Muscle of arm (tissue), 12 donors: ENCODE data around the gene IGFBP1. TPM values are rescaled to one million over a fixed set of nuclear protein-coding genes. Genes with fewer than 3 reads are reported as not detected.

Experiments
- DNase-seq: peaks from one replicate; pipeline ENCODE4 v3.0.0-alpha.2; 2013
- polyA plus RNA-seq, 12 donors: library from polyadenylated mRNA; unstranded; fragments of 120-200 nt; gene quantifications; one replicate each; pipeline ENCODE4 v1.2.1, GENCODE V29; 2013; ENCODE audit not compliant: insufficient read length in 12 of 12

The IGFBP1 gene
- polyA plus RNA-seq, 12 donors, result 0.22 to 1.3 (median 0.35) TPM; not detected in 2

GRCh38 chr7:45901566-45901965 is 13.3 kb downstream of the IGFBP1 start:
- no peak for DNase-seq

DNA sequence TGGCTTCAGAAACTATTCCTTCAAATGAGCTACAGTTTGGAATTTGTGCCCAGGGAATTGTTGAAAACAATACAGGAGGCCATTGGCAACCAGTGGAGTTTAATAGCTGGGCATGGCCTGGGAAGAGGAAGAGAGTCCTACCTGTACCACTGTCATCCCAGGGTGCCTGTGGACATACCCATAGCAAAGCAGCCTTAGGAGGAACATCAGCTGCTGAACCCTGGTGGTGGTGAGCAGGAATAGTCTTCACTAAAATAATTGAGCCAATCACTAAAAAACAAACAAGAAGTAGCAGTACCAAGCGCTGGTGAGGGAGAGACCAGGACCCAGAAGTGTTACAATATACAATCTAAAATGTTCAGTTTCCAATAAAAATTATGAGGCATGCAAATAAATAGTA is 14.5 kb downstream of the IGFBP1 start:
- no peak for DNase-seq

DNA sequence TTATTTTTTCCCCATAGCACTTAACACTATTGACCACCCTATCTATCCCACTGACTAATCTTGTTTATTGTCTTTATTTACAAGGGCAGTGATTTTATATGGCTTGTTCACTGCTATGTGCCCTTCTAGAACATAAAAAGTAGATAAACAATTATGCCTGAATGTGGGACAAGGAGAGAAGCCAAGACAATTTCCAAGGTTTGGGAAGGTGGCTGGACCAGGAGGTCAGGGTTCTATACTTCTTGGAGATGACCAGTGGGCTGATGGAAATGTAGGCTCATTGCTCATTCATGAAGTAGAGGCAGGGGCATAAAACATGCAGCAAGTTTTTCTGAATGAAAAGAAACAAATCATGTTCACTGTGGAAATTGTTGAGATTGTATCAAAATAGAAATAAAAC is 21.3 kb downstream of the IGFBP1 start:
- DNase-seq, result no peak

GRCh38 chr7:45910855-45911254 is 22.6 kb downstream of the IGFBP1 start:
- no peak for DNase-seq

DNA sequence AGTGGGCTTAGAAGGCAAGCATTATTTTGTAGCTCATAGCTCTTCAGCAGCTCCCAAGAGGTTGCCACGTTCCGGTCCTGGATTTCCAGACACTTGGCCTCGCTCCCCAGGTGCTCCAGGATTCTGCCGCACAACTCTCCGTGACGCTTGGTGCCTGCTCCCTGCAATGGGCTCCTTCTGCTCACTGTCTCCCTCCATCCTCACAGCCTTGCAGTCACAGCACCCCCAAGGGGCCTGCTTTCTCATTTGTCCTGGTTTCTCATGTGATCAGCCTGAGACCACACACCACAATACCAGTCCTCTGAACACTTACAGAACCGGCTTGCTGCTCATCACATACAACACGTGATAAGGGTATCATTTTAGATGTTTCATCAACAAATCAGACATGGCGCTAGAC is 23.0 kb downstream of the IGFBP1 start:
- DNase-seq, result no peak

DNA sequence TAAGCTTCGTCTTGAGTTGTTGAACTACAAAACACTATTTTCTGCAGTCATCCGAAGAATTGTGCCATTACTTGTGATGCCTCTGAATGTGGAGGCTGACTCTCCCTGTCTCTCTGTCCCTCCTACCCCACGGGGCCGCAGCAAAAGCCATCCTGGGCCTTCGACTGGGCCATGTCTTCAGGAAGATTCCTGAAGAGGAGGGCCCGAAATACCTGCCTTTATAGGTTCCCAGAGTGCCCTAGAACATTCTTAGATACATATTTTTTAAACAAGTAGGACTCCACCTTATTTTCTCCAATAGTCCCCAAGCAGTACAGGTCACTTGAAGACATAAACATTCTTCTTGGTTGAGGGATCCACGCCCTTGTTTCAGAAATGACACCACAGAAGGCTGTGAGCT is 24.7 kb downstream of the IGFBP1 start:
- DNase-seq, result no peak

DNA sequence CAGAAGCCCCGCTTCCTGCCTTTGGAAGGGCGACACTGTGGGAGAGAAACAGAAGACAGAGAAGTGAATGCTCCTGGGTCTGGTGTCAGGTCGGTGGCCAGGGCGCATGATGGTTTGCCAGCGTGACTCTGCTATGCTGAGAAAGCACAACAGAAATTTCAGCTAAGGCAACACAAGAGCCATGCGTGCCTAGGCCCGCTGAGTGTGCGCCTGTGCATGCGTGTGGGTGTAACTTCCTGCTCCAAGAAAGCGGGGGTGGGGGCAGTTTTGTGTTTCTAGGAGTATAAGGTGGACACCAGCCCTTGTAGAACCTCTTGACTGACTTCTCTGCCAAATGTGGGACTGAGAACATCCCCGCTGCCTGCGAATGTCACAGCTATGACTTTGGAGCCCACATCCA is 26.6 kb downstream of the IGFBP1 start:
- DNase-seq, result no peak

DNA sequence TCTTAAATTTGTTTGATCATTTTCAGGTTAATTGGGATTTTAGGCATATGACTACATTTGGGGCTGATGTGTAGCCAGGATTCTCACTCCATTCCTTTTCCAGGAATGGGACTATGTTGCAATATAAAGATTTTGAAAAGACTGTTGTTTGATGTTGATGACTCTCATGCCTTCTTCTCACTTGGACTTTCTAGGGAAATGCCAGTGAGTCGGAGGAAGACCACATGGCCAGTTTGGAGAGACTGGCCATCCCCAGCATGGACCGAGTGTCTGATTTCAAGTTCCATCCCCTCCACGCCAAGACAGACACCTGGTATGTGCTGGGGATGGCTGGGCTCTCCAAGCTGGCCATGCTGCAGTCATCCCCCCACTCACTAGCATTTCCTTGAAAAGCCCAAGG is 27.3 kb downstream of the IGFBP1 start:
- no peak for DNase-seq

DNA sequence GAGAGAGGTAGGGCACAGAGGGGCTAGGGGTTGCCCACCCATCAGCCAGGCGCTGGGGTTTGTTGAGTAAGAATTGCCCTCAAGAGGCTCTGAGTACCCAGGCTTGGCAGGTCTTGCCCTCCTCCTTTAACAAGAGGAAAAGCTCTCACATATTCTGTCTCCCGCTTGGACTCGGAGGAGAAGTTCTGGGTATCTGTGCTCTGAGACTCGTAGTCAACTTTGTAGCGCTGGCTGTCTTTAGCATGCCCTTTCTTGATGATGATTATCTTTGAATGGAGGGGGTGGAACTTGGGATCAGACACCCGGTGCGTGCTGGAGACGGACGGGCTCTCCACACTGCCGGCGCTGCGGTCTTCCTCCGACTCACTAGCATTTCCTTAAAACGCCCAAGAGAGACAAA is 28.8 kb downstream of the IGFBP1 start:
- no peak for DNase-seq

DNA sequence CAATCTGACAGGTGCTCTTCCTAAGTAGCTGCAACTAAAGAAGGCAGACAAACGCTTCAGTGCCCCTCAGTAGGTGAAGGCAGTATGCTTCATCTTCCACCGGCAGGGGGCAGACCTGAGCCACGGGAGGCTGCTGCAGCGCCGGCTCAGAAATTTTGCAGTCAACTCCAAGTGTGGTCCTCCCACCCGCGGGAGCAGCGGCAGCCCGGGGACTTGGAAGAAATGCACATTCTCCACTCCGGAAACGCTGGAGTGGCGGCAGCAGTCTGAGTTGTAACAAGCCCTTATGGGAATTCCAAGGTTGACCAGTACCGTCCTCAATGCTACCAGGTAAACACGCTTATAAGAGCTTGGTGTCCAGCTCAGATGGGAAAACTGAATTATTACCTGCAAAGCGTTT is 29.4 kb downstream of the IGFBP1 start:
- DNase-seq, result peak; percentile 80

DNA sequence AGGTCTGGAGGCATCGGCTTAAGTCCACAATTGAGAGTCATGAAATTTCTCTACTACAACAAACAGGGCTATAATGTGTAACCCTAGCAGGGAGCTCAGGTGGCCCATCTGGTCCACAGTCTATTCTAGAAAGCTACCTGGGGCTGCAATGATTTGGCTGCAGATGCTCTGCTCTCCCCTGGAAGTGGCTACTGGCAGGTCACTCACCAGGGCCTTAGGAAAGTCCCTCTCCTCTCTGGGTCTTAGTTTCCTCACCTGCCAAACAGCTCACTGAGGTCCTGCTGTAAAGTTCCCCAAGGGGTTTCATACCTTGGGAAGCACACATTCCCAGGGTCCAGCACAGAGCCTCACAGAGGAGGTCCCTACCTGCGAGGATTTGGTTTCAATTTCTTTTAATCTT is 30.3 kb downstream of the IGFBP1 start:
- DNase-seq, result no peak

- peak; percentile 46 for DNase-seq
These were observed 31.0 kb downstream of the IGFBP1 start for GRCh38 chr7:45919231-45919784.

- DNase-seq, result peak; percentile 24
These were observed 31.7 kb downstream of the IGFBP1 start for GRCh38 chr7:45919993-45920459.

DNA sequence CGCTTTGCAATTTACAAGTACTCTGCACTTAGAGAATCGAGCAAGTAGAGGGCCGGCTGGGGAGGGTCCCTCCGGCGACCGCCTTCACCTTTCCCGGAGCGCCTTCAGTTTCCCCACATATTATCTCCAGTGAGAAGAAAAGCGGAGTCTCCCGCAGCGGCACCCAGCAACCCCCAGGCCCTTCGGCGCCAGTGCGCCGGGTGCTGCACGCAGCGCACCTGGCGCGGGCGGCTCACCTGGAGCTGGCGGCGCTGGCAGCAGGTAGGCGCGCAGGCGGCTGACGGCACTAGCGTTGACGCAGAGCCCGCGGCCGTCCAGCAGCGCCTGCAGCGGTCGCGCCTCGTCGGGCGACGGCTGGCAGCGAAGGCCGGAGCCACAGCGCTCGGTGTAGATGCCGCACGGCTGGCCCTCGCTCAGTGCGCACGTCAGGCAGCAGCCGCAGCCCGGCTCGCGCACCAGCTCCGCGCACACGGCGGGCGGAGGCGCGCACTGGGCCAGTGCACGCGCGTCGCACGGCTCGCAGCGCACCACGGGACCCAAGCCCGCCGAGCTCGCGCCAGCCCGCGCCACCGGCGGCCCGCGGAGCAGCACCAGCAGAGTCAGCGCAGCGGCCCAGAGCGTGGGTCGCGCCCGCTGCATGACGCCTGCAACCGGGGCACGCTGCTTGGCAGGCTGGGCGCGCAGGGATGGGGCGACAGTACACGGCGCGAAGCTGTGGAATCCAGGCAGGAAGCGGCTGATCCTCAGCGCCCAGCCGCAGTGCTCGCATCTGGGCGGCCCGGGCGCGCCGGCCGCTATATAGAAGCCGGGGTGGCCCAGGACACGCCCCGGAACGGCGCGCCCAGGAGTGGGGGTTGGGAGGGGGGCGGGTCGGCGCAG is 32.5 kb downstream of the IGFBP1 start, which contains the start of gene IGFBP3:
TSS of gene IGFBP3 (minus strand) at position 771 of the 879 bp plus-strand sequence. CDS start at position 639, 132 bp downstream.
- peak; percentile 60 for DNase-seq

- DNase-seq, result peak; percentile 20
These were observed 33.1 kb downstream of the IGFBP1 start for GRCh38 chr7:45921381-45921698.

DNA sequence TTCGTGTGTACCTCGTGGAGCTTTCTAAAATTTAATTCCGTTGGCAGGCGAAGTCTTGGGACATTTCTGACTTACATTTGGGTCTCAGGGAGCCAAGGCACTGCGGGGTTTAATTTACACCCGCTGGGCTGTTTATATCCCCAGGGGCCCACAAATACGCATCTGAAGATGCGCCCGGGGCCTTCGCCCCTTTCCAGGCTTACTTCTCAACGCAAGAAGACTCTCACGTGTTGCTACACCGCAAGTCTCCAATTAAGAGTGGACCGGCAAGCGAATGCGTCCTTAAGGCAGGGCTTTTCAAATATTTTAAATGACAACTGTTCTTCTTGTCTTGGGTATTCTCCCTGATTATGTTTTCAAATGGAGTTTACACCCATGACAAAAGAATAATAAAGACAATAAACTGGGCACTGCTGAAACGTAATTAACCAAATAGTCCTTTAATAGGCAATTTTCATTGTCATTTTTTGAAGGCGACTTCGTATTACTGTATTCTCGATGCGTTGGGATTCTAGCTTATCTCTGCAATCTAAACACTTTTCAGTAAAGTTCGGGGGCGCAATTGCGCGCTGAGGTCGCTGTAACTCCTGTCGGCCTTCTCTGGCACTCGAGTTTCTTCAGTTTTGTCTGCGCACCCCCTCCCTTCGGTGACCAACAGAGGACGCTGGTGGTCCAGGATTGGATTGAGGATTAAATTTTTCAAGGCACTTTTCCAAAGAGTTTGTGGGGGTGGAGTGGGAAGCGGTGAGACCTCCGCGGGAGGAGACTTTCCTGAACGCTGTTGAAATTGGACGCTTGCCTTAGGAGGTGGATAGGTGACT is 33.6 kb downstream of the IGFBP1 start:
- DNase-seq, result peak; percentile 90

DNA sequence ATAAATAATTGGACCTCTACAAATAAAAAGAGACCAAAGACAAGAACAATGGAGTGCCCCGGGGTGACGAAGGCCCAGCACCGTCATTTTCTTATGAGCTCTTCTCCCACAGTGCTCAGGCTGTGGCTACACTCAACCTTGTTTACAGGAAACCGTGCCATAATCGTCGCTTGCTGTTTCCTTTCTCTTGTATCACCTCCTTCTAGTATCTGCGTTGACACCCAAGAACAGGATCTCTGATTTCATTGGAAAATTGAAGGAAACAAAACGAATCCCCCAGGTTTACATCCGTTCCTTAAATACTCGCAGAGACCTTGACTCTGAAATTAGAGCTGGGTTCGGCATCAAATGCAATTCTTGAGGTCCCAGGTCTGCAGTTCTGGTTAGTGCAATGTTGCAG is 34.5 kb downstream of the IGFBP1 start:
- no peak for DNase-seq

DNA sequence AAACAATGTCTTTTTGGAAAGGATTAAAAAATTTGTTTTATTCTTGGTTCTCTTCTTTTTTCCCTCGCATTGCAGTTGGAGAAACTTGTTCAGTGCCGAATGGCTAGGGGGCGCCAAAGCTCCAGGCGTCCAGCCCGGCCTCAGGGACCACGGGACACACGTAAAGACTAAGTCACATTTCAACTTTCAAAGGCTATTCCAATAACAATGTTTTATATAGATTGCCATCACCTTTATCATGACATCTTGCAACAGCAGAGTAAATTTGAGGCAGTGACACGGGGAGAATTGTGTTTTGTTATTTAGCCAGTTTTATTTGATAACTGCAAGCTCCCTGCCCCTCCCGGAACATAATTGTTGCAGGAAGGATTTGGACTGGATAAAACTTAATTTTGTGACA is 35.0 kb downstream of the IGFBP1 start:
- peak; percentile 84 for DNase-seq

DNA sequence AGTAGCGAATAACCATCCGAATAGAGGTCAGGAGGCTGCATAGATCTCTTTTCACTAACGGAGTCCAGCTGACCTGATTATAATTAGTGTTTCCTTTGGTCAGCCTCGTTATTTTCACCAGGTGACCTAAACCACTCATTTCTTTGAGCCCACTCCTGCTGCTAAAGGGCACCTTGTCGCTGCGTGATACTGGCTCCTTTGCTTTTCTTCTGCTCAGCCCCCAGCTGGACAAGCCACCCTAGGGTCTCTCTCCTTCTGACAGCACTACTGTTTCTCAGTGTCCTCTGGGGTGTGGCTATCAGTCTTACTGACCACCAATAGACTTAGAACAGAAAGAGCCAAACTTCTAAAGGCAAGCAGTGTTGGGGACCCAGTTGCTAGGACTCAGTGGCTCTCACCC is 35.5 kb downstream of the IGFBP1 start:
- no peak for DNase-seq

DNA sequence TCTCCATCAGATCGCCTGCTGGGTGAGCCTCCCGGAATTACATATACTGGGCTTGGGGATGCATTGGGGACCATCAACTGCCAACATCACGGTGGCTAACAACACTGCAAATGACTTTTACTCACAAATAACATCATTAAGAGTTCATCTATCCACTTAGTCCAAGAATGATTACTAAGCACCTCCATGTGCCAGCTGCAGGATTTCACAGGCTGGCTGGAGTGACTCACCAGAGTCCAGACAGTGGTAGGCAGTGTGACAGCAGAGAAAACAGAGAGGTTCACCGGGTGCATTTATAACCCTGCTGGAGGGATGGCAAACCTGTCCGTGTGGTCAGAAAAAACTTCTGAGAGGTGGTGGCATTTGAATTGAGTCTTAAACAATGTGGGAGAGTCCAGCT is 36.0 kb downstream of the IGFBP1 start:
- no peak for DNase-seq

DNA sequence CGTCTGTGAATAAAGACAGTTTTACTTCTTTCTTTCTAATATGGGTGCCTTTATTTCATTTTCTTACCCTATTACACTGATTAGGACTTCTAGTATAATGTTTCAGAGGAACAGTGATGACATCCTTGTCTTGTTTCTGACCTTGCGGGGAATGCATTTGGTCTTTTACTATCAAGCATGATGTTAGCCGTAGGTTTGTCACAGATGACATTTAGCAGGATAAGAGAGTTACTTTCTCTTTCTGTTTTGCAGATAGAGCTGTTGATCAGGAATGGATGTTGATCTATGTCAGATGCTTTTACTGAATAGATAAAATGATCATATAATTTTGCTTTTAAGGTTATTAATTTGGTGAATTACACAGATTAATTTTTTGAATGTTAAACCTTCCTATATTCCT is 39.4 kb downstream of the IGFBP1 start:
- no peak for DNase-seq

- no peak for DNase-seq
These were observed 42.7 kb downstream of the IGFBP1 start for GRCh38 chr7:45930967-45931366.

DNA sequence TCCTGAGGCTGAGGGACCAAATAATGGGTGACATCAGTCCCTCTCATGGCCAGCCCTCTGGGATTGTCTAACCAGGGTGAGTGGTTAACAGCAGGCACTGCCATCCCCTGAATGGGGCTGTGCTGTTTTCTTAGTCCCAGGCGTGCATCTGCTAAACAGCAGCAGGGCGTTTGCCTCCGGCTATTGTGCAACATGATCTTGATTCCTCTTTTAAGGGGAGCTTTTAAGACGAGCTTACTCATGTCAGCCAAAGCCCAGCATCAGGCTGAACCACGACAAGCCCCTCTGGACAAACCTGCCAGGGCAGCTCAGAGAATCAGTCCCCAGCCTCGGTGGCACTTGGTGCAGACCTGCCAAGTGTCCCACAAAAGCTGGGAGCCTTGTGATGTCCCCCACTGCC is 49.0 kb downstream of the IGFBP1 start:
- no peak for DNase-seq
